ENCODE results near the gene MLYCD.
A peak's percentile ranks its signal among the peaks of the same experiment; 100 is the strongest.

Gene MLYCD

DNA sequence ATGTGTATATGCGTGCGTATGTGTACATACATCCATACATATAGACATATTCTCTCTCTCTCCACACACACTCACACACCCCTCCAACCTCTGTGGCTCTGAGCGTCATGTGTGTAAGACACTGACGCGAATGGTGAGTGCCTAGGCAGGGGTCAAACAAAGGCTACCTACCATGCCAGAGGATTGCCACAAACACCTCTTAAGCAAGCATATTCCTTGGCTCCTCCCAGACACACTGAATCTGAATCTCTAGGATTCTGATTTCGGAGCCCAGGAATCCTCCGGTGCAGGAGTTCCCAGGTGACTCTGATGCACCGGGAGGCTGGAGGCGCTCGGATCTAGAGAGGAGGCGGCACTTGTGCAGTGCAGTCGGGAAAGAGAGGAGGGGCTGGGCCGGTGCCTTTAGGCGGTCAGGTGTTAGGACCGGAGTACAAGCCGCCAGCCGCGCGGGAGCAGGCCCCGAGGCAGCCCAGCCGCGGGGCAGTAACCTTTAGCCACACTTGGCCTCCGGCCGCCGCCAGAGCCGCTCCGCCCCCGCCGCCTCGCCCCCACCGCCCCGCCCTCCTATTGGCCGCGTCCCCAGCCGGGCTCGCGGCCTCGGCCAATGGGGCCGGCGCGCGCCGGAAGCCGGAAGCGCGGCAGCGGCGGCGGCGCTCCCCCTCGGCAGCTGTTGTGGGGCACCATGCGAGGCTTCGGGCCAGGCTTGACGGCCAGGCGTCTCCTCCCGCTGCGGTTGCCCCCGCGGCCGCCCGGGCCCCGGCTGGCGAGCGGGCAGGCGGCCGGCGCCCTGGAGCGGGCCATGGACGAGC lies at the start of gene MLYCD:
Gene MLYCD (plus strand): TSS at position 653 of the 809 bp plus-strand sequence. CDS start 30 bp downstream, at position 683.
- Histone ChIP-seq H3K4me1 (ENCODE audit: insufficient read depth, insufficient read length) (no peaks in the 10 kb centered on the region), H3K36me3 (ENCODE audit: insufficient read depth, insufficient read length, low read length) (no peaks in the 10 kb centered on the region), H3K9me3 (ENCODE audit: insufficient read depth, low read length) (no peaks in the 10 kb centered on the region), H3K9ac (ENCODE audit: insufficient read length, low read depth) (peak within 1 kb of the TSS; percentile 90), H3K4me3 (ENCODE audit: insufficient read length, low read depth) (peak within 1 kb of the TSS; percentile 83), H3K27me3 (ENCODE audit: insufficient read depth, insufficient read length) (peaks cover 46% of the 10 kb centered on the region)
- peak; percentile 50 for DNase-seq (ENCODE audit: low read depth, low spot score)
- TF ChIP-seq YY1 (IDR thresholded peaks at IDR 0.05; ENCODE audit: insufficient read depth, insufficient read length) (no peak), ZNF274 (IDR thresholded peaks at IDR 0.05; ENCODE audit: low read depth, low read length) (no peak), SUZ12 (IDR thresholded peaks at IDR 0.05; ENCODE audit: extremely low read depth, insufficient read depth, insufficient read length) (no peak)

DNA sequence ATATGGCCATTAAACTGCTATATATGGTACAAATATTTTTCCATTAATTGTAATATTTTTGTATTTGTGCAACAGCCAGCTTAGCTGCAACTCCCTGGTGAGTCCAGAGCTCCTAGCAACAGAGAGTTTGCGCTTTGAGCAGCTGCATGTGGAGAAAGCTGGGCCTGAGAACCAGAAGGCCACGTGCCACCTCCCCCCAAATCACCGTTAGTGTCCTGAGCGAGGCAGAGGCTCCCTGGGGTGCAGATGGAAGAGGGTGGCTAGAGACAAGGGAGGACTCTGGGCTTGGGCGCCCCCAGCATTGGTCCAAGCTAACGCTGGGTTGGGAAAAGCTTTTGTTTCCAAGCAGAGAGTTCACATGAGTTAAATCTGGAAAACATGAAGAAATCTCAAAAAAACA lies 49.5 kb upstream of the MLYCD start:
- DNase-seq (ENCODE audit: low read depth, low spot score) = no peak
- peaks cover 6% of the 10 kb centered on the region for H3K4me1 ChIP-seq (ENCODE audit: insufficient read depth, insufficient read length)

GRCh38 chr16:83850947-83851346 lies 48.0 kb upstream of the MLYCD start:
- TF ChIP-seq YY1 (IDR thresholded peaks at IDR 0.05; ENCODE audit: insufficient read depth, insufficient read length) (no peak), ZNF274 (IDR thresholded peaks at IDR 0.05; ENCODE audit: low read depth, low read length) (no peak), SUZ12 (IDR thresholded peaks at IDR 0.05; ENCODE audit: extremely low read depth, insufficient read depth, insufficient read length) (no peak)
- peaks cover 6% of the 10 kb centered on the region for H3K4me1 ChIP-seq (ENCODE audit: insufficient read depth, insufficient read length)
- H3K4me3 ChIP-seq (ENCODE audit: insufficient read length, low read depth) = no peak overlapping the region
- H3K9ac ChIP-seq (ENCODE audit: insufficient read length, low read depth) = no peak overlapping the region
- DNase-seq (ENCODE audit: low read depth, low spot score) = no peak
- no peaks in the 10 kb centered on the region for H3K9me3 ChIP-seq (ENCODE audit: insufficient read depth, low read length)
- H3K36me3 ChIP-seq (ENCODE audit: insufficient read depth, insufficient read length, low read length) = no peaks in the 10 kb centered on the region
- no peaks in the 10 kb centered on the region for H3K27me3 ChIP-seq (ENCODE audit: insufficient read depth, insufficient read length)

More for the DNA sequence above, 49.5 kb upstream of the MLYCD start:
- no peak for TF ChIP-seq SUZ12 (IDR thresholded peaks at IDR 0.05; ENCODE audit: extremely low read depth, insufficient read depth, insufficient read length)
- no peak for TF ChIP-seq ZNF274 (IDR thresholded peaks at IDR 0.05; ENCODE audit: low read depth, low read length)
- TF ChIP-seq YY1 (IDR thresholded peaks at IDR 0.05; ENCODE audit: insufficient read depth, insufficient read length) = no peak
- Histone ChIP-seq H3K9ac (ENCODE audit: insufficient read length, low read depth) (no peak overlapping the region), H3K27me3 (ENCODE audit: insufficient read depth, insufficient read length) (no peaks in the 10 kb centered on the region), H3K36me3 (ENCODE audit: insufficient read depth, insufficient read length, low read length) (no peaks in the 10 kb centered on the region), H3K9me3 (ENCODE audit: insufficient read depth, low read length) (no peaks in the 10 kb centered on the region), H3K4me3 (ENCODE audit: insufficient read length, low read depth) (no peak overlapping the region)

GRCh38 chr16:83851473-83851872 lies 47.4 kb upstream of the MLYCD start:
- H3K4me1 ChIP-seq (ENCODE audit: insufficient read depth, insufficient read length) = peaks cover 6% of the 10 kb centered on the region
- DNase-seq (ENCODE audit: low read depth, low spot score) = no peak
- TF ChIP-seq YY1 (IDR thresholded peaks at IDR 0.05; ENCODE audit: insufficient read depth, insufficient read length) (no peak), ZNF274 (IDR thresholded peaks at IDR 0.05; ENCODE audit: low read depth, low read length) (no peak)
- no peaks in the 10 kb centered on the region for H3K27me3 ChIP-seq (ENCODE audit: insufficient read depth, insufficient read length)
- H3K4me3 ChIP-seq (ENCODE audit: insufficient read length, low read depth) = no peak overlapping the region
- no peak overlapping the region for H3K9ac ChIP-seq (ENCODE audit: insufficient read length, low read depth)
- no peaks in the 10 kb centered on the region for H3K36me3 ChIP-seq (ENCODE audit: insufficient read depth, insufficient read length, low read length)
- H3K9me3 ChIP-seq (ENCODE audit: insufficient read depth, low read length) = no peaks in the 10 kb centered on the region

- no peak for DNase-seq (ENCODE audit: low read depth, low spot score)
- Histone ChIP-seq H3K9me3 (ENCODE audit: insufficient read depth, low read length) (no peaks in the 10 kb centered on the region), H3K36me3 (ENCODE audit: insufficient read depth, insufficient read length, low read length) (no peaks in the 10 kb centered on the region), H3K4me3 (ENCODE audit: insufficient read length, low read depth) (no peak overlapping the region), H3K9ac (ENCODE audit: insufficient read length, low read depth) (no peak overlapping the region), H3K4me1 (ENCODE audit: insufficient read depth, insufficient read length) (peaks cover 6% of the 10 kb centered on the region), H3K27me3 (ENCODE audit: insufficient read depth, insufficient read length) (no peaks in the 10 kb centered on the region)
- TF ChIP-seq ZNF274 (IDR thresholded peaks at IDR 0.05; ENCODE audit: low read depth, low read length) (no peak), YY1 (IDR thresholded peaks at IDR 0.05; ENCODE audit: insufficient read depth, insufficient read length) (no peak), SUZ12 (IDR thresholded peaks at IDR 0.05; ENCODE audit: extremely low read depth, insufficient read depth, insufficient read length) (no peak)
Measured at GRCh38 chr16:83852774-83853173, 46.1 kb upstream of the MLYCD start.

DNA sequence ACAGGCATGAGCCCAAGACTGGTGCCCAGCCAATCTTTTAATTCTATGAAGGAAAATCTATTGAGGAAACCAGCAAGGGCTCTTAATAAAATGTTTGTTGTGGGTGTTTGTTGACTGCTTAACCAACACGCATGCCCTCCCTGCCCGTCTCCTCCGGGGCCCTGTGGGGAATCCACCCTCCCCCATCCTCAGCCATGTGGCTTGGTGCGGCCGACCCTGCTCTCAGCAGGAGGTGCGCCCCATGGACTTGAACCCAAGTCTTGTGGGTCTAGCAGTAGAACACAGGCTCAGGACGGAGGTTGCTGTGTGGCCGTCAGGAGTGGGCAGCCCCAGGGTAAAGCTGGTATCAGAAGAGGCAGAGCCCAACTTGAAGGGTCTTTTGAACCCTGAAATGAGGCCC lies 45.1 kb upstream of the MLYCD start:
- Histone ChIP-seq H3K4me3 (ENCODE audit: insufficient read length, low read depth) (no peak overlapping the region), H3K9me3 (ENCODE audit: insufficient read depth, low read length) (no peaks in the 10 kb centered on the region), H3K4me1 (ENCODE audit: insufficient read depth, insufficient read length) (peaks cover 6% of the 10 kb centered on the region), H3K36me3 (ENCODE audit: insufficient read depth, insufficient read length, low read length) (no peaks in the 10 kb centered on the region), H3K27me3 (ENCODE audit: insufficient read depth, insufficient read length) (no peaks in the 10 kb centered on the region), H3K9ac (ENCODE audit: insufficient read length, low read depth) (no peak overlapping the region)
- TF ChIP-seq YY1 (IDR thresholded peaks at IDR 0.05; ENCODE audit: insufficient read depth, insufficient read length) (no peak), SUZ12 (IDR thresholded peaks at IDR 0.05; ENCODE audit: extremely low read depth, insufficient read depth, insufficient read length) (no peak), ZNF274 (IDR thresholded peaks at IDR 0.05; ENCODE audit: low read depth, low read length) (no peak)
- no peak for DNase-seq (ENCODE audit: low read depth, low spot score)

DNA sequence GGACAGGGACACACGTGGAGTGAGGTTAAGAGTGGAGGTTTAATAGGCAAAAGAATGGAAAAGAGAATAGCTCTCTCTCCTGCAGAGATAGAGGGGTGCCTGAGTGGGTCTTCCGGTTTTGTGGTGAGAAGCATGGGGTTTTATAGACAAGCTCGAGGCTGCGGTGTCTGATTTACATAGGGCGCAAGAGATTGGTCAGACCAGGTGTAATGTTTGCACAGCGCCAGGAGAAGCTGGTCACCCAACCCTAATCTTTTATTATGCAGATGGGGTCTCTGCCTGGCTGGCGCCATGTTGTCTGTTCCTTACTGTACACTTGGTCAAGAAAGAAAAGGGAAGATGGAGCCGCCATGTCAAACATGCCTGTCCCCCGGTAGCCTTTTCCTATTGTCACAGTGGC lies 44.5 kb upstream of the MLYCD start:
- no peak overlapping the region for H3K4me3 ChIP-seq (ENCODE audit: insufficient read length, low read depth)

More for the DNA sequence above, 44.5 kb upstream of the MLYCD start:
- TF ChIP-seq YY1 (IDR thresholded peaks at IDR 0.05; ENCODE audit: insufficient read depth, insufficient read length) = no peak
- no peak for TF ChIP-seq SUZ12 (IDR thresholded peaks at IDR 0.05; ENCODE audit: extremely low read depth, insufficient read depth, insufficient read length)
- TF ChIP-seq ZNF274 (IDR thresholded peaks at IDR 0.05; ENCODE audit: low read depth, low read length) = no peak
- Histone ChIP-seq H3K36me3 (ENCODE audit: insufficient read depth, insufficient read length, low read length) (no peaks in the 10 kb centered on the region), H3K9me3 (ENCODE audit: insufficient read depth, low read length) (no peaks in the 10 kb centered on the region), H3K27me3 (ENCODE audit: insufficient read depth, insufficient read length) (no peaks in the 10 kb centered on the region), H3K9ac (ENCODE audit: insufficient read length, low read depth) (no peak overlapping the region), H3K4me1 (ENCODE audit: insufficient read depth, insufficient read length) (peaks cover 5% of the 10 kb centered on the region)
- no peak for DNase-seq (ENCODE audit: low read depth, low spot score)

Measured in NT2/D1 (cell line).